ENCODE measurements around the gene PPL.
A peak's percentile ranks its signal among the peaks of the same experiment; 100 is the strongest.
"Not testable (repeated sequence)": the region's sequence is repeated elsewhere in the genome, so short reads cannot be mapped to it uniquely, and the experiment has no call there.

Gene PPL

GRCh38 chr16:4933433-4933832 lies 3.5 kb downstream of the PPL start:
- no peak for DNase-seq (ENCODE audit: low read depth)

GRCh38 chr16:4931381-4931780 lies 5.6 kb downstream of the PPL start:
- no peak for DNase-seq (ENCODE audit: low read depth)

- not testable (repeated sequence) for DNase-seq (ENCODE audit: low read depth)
Observed at GRCh38 chr16:4929619-4930018, 7.3 kb downstream of the PPL start.

DNA sequence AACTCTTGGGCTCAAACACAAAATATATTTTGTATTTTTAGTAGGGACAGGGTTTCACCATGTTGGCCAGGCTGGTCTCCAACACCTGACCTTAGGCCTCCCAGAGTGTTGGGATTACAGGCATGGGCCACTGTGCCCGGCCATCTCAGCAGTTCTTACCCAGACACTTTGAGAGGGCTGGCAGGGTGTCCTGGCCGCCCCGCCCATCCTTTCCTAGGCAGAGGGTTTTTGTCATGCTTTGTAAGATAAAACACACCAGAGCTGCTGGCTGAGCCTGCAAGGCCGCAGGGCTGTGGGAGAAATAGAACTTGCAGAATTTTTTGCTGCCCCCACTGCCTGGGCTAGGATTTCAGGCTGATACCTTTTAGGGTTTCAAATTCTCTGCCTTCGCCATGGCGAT lies 8.7 kb downstream of the PPL start:
- DNase-seq (ENCODE audit: low read depth) = no peak

GRCh38 chr16:4927661-4928060 lies 9.3 kb downstream of the PPL start:
- no peak for DNase-seq (ENCODE audit: low read depth)

DNA sequence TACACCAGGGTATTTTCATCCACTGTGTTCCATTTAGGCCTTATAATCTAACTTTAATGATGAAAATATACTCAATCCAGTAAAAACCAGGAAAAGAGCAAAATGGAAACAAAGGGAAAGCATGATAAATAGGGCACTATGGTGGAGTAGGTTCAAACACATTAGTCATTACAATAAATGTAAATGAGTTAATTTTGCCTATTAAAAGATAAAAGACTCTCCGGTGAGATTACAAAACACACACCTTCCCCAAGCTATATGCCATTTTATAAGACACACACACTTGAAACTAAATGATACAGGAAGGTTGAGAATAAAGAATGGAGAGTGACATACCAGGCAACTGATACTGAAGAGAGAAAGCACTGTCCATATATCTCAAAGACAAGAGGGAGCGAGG lies 10.0 kb downstream of the PPL start:
- no peak for DNase-seq (ENCODE audit: low read depth)

DNA sequence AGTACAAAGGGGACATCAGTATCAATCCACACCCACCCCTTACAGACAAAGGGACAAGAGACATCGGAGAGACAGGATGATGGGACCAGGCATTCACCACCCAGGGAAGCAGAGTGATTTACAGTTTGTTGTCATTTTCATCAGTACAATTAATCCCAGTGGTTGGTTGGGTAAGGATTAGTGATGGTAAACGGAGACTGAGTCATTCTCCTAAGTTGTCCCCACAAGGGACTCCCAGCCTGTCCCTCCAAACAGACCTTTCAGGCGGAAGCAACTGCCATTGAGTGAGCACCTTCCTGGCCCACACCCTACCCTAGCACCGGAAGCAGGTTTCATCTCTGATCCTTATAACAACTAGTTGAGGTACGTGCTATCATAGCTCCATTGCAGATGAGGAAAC lies 11.2 kb downstream of the PPL start:
- DNase-seq (ENCODE audit: low read depth) = no peak

DNA sequence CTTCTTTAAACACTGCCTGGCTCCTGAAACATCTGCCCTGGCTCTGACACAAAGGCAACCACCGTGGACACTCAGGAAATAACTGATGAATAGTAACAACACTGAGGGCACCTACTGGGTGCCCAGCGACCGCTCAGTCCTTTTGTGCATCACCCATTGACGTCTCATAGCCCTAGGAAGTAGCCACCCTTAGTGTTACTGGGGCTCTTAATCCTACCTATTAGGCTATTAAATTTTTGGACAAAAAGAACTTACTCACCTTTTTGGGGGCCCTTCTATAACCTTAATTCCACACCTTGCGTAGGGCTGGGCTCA lies 11.7 kb downstream of the PPL start:
- no peak for DNase-seq (ENCODE audit: low read depth)

- DNase-seq (ENCODE audit: low read depth) = no peak
Observed at GRCh38 chr16:4924593-4925292, 12.2 kb downstream of the PPL start.

- DNase-seq (ENCODE audit: low read depth) = no peak
Observed at GRCh38 chr16:4923853-4924252, 13.1 kb downstream of the PPL start.

DNA sequence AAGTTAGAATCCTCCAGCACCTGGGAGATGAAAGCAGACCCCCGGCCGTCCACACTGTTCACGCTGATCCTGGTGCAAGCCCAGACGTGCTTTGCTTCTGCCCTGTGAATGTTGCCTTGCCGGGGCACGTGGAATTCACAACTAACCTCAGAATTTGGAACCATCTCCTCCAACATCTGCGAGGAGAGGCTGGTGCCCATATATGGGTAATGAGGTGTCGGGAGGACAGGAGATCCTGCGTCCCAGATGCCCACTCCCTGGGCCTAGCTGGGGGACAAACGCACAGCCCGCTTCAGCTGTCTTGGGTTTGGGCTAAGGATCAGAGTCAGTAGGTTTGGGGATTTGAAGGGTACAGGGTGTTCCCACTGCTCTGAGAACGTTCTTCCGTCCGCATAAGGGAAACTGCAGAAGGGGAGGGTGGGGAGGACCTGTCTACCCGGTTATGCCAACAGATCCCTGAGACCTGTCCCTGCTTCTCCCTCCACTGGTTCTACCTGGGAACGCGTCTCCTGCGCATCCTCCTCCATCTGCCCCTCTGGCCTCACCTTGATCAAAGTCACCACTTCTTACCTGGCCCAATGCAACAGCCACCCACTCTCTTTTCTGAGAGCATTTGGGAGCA lies 14.1 kb downstream of the PPL start:
- DNase-seq (ENCODE audit: low read depth) = no peak

DNA sequence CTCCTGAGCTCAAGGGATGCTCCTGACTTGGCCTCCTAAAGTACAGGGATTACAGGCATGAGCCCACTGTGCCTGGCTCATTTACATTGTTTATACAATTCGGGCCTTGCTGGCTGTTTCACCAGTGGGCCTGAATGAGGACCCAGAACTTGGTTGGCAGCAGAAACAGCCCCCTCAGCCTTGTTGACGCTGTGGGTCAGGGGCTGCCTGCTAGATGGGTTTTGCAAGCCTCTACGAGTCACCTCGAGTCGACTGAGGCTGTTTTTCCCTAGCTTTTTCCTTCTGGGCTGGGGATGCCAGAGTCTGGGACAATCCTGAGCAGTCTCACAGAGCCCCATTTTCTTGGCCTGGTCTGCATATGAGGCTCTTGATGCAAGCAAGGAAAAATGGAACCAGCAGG lies 16.1 kb downstream of the PPL start:
- DNase-seq (ENCODE audit: low read depth) = no peak

- DNase-seq (ENCODE audit: low read depth) = no peak
Observed at GRCh38 chr16:4918781-4919251, 18.1 kb downstream of the PPL start.

DNA sequence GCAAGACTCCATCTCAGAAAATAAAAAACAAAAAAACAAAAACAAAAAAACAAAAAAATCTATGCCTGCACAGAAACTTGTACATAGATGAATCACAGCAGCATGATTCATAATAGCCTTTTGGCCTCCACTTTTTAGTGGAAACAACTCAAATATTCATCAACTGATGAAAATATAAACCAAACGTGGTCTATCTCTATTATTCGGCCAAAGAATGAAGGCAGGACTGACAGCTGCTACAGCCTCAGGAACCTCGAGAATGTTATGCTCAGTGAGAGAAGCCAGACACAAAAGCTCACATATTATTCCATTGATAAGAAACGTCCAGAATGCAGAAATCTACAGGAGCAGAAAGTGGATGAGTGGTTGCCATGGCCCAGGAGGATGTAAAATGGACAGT lies 19.8 kb downstream of the PPL start:
- peak; percentile 38 for DNase-seq (ENCODE audit: low read depth)

GRCh38 chr16:4915226-4915761 lies 21.7 kb downstream of the PPL start:
- peak; percentile 97 for DNase-seq (ENCODE audit: low read depth)

DNA sequence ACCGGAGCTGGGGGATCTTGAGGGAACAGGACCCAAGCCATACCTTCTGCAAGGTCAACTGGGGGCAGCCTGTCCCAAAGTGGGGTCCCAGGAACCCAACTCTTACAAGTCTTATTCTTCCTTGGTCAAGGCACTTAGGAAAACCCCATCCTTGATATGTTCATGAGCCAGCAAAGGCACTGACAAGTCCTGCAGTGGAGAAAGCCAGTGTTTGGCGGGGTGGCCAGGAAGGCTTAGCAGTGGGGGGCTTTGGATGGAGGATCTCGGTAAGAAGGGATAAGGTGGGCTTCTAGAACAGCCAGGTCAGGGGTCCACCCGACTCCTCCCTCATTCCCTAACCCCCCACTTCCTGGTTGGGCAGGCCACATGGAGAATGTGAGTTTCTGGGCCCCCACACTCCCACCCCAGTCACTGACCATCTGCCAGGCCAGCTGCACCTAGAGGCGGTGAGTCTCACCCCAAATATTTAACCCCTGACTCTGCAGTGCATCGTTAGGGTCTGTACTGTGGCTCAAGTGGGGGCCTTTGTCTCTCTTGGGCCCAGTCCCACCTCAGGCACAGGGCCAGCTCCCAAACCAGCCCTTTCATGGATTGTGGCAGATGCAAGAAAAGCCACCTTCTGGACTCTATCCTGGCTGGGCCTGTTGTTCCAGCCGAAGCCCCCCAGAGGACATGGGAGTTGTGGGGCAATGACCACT lies 22.3 kb downstream of the PPL start:
- no peak for DNase-seq (ENCODE audit: low read depth)

- no peak for DNase-seq (ENCODE audit: low read depth)
Observed at GRCh38 chr16:4913774-4914525, 23.0 kb downstream of the PPL start.

GRCh38 chr16:4913130-4913773 lies 23.7 kb downstream of the PPL start:
- no peak for DNase-seq (ENCODE audit: low read depth)

DNA sequence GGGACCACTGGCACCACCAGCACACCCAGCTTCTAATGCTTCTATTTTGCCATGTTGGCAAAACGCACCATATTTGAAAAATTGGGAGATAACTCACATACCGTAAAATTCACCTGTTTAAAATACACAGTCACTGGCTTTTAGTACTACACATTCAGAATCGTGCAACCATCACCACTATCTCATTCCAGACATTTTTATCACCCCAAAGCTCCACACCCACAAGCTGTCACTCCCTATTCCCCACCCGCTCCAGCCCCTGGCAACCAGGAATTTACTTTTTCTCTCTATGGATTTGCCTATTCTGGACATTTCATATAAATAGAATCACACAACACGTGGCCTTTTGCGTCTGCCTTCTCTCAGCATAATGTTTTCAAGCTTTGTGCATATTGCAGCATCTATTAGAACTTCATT lies 25.0 kb downstream of the PPL start:
- DNase-seq (ENCODE audit: low read depth) = peak; percentile 43

DNA sequence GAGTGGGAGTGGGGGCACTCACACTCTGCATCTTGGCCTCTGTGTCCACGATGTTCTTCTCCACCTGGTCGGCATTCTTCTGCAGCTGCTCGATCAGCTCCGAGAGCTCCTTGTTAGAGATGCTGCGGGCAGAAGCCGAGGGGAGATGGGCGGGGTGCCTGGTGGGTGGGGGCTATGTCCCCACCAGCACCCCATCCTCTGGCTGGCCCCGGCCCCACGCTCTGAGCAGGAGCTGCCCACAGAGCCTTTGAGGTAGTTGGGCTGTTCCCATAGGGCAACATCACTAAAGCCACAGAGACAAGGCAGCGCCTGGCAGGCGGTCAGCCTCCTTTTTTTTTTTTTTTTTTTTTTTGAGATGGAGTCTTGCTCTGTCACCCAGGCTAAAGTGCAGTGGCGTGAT lies 26.1 kb downstream of the PPL start:
- DNase-seq (ENCODE audit: low read depth) = no peak

- no peak for DNase-seq (ENCODE audit: low read depth)
Observed at GRCh38 chr16:4909825-4910224, 27.1 kb downstream of the PPL start.

DNA sequence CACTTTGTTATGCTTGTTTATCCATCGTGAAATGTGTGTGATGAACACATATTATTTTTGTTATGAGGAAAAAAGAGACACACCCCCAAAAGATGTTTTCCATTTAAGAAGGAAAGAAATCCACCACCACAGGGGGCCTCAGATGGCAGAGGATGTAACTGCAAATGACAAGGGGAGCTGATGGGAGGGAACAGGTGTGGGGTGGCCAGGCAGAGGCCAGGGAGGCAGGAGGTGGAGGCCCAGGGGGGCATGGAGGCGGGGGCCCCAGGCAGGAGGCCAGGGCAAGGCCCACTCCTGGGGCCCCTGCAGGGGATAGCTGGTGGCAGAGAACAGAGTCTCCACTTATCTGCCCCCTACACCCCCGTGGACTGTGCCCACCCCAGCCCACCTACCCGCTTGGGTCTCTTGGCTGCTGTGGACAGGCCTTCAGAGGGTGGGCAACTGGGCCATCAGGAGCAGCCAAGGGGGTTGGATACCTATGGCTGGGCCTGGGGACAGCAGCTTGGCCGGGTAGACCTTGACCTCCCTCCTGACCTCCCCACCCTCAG lies 28.0 kb downstream of the PPL start:
- no peak for DNase-seq (ENCODE audit: low read depth)

Data from HS-27A (cell line).